OCI-LY7 (cell line): ENCODE data around the gene SETBP1. TPM values are rescaled to one million over a fixed set of nuclear protein-coding genes. Genes with fewer than 3 reads are reported as not detected.
A peak's percentile ranks its signal among the peaks of the same experiment; 100 is the strongest.

Experiments used
- BruUV-seq: library from RNA; stranded (reverse); fragments of 400-500 nt; replicated peaks from 2 replicates; lab custom pipeline; 2021; lab: Mats Ljungman, UMichigan
- CTCF ChIA-PET: fragments of 300-600 bp; sonication (Branson Sonifier 250); formaldehyde crosslinking; loops from one replicate; lab custom pipeline; 2022; ENCODE audit warnings: antibody characterized with exemption; ENCODE audit not compliant: unreplicated experiment; lab: Charles Lee
- POLR2A ChIA-PET: fragments of 300-600 bp; sonication (Branson Sonifier 250); formaldehyde crosslinking; loops from one replicate; lab custom pipeline; 2022; ENCODE audit warnings: antibody characterized with exemption; lab: Charles Lee
- DNase-seq: peaks from one replicate; pipeline ENCODE4 v3.0.0-alpha.2; 2015; ENCODE audit warnings: low spot score
- H2AFZ ChIP-seq: fragments of 200-600 bp; sonication (generic), shearing (Covaris generic); 2 replicates; pipeline ENCODE4 v1.6.1; 2014; ENCODE audit warnings: mild to moderate bottlenecking, antibody characterized with exemption, low read length, moderate library complexity
- H3K27ac ChIP-seq: fragments of 200-600 bp; sonication (generic); 2 replicates; pipeline ENCODE4 v1.5.1; 2014; ENCODE audit warnings: mixed run types, low read depth, mild to moderate bottlenecking, moderate library complexity, low read length, inconsistent platforms; ENCODE audit not compliant: poor library complexity, severe bottlenecking
- H3K36me3 ChIP-seq: fragments of 200-600 bp; sonication (generic); 2 replicates; pipeline ENCODE4 v1.6.1; 2014; ENCODE audit warnings: mild to moderate bottlenecking, antibody characterized with exemption, low read length, moderate library complexity, mixed read lengths; ENCODE audit not compliant: insufficient read depth
- H3K4me1 ChIP-seq: fragments of 200-600 bp; sonication (generic); 2 replicates; pipeline ENCODE4 v1.5.1; 2014; ENCODE audit warnings: mild to moderate bottlenecking, low read length; ENCODE audit not compliant: insufficient read depth, poor library complexity, severe bottlenecking
- H3K4me2 ChIP-seq: fragments of 200-600 bp; sonication (generic); 2 replicates; pipeline ENCODE4 v1.6.1; 2014; ENCODE audit warnings: mild to moderate bottlenecking, low read length
- H3K4me3 ChIP-seq: fragments of 200-600 bp; sonication (generic); 2 replicates; pipeline ENCODE4 v1.5.1; 2014; ENCODE audit warnings: mild to moderate bottlenecking, low read depth, low read length; ENCODE audit not compliant: poor library complexity, severe bottlenecking
- H3K79me2 ChIP-seq: fragments of 200-600 bp; sonication (generic); 2 replicates; pipeline ENCODE4 v1.6.1; 2016; ENCODE audit warnings: low read depth, mild to moderate bottlenecking, low read length, moderate library complexity, mixed read lengths; ENCODE audit not compliant: insufficient read depth
- H3K9me2 ChIP-seq: fragments of 200-600 bp; sonication (generic); 2 replicates; pipeline ENCODE4 v1.6.1; 2016; ENCODE audit warnings: mild to moderate bottlenecking, low read length, mixed read lengths; ENCODE audit not compliant: insufficient read depth
- H3K9me3 ChIP-seq: fragments of 200-600 bp; sonication (generic); 2 replicates; pipeline ENCODE4 v1.6.1; 2014; ENCODE audit warnings: mild to moderate bottlenecking, mixed run types, low read length, mixed read lengths
- H4K20me1 ChIP-seq: fragments of 200-600 bp; sonication (generic); 2 replicates; pipeline ENCODE4 v1.6.1; 2014; ENCODE audit warnings: mild to moderate bottlenecking, antibody characterized with exemption, low read length, moderate library complexity, mixed read lengths; ENCODE audit not compliant: insufficient read depth
- EZH2phosphoT487 ChIP-seq: fragments of 200-600 bp; sonication (generic); IDR thresholded peaks from 2 replicates; pipeline ENCODE4 v1.6.1; 2018; ENCODE audit warnings: low read depth, borderline replicate concordance, mild to moderate bottlenecking, mixed run types, antibody characterized with exemption, low read length, moderate library complexity, mixed read lengths
- intact Hi-C: fragments of 100-400 bp; cut with micrococcal nuclease; formaldehyde crosslinking; loops from one replicate; pipeline ENCODE4 v1.10.0; 2022; ENCODE audit not compliant: unreplicated experiment
- total RNA-seq, 2 experiments: library from RNA; depleted of rRNA in 1 of 2; stranded (reverse); fragments of >200 nt in 1 of 2; shearing (Covaris generic) in 1 of 2; gene quantifications; 2 replicates each; pipeline ENCODE4 v1.2.3, GENCODE V29; 2014 to 2022
- TF ChIP-seq, protein P1 (sequence below): fragments of 200-600 bp; sonication (generic); conservative IDR thresholded peaks from 2 replicates; pipeline ENCODE4 v1.5.1; 2014; ENCODE audit warnings: mild to moderate bottlenecking, antibody characterized with exemption, low read length, moderate library complexity, mixed read lengths

Gene SETBP1
- total RNA-seq, 2 experiments from 2014 or later = 2.6 to 9.1 TPM

GRCh38 chr18:44673256-44673880 is 7.3 kb upstream of the SETBP1 start:
- no peak for DNase-seq
- Histone ChIP-seq H3K27ac (no peak overlapping the region), H3K79me2 (no peaks in the 10 kb centered on the region), H4K20me1 (no peaks in the 10 kb centered on the region), H2AFZ (no peak overlapping the region), H3K4me3 (no peak overlapping the region), H3K9me2 (no peaks in the 10 kb centered on the region), H3K4me1 (peaks cover 7% of the 10 kb centered on the region), H3K9me3 (no peaks in the 10 kb centered on the region), H3K36me3 (no peaks in the 10 kb centered on the region), H3K4me2 (no peak overlapping the region)
- ChIA-PET CTCF (no interaction called here), POLR2A (no interaction called here)
- TF ChIP-seq, protein P1, sequence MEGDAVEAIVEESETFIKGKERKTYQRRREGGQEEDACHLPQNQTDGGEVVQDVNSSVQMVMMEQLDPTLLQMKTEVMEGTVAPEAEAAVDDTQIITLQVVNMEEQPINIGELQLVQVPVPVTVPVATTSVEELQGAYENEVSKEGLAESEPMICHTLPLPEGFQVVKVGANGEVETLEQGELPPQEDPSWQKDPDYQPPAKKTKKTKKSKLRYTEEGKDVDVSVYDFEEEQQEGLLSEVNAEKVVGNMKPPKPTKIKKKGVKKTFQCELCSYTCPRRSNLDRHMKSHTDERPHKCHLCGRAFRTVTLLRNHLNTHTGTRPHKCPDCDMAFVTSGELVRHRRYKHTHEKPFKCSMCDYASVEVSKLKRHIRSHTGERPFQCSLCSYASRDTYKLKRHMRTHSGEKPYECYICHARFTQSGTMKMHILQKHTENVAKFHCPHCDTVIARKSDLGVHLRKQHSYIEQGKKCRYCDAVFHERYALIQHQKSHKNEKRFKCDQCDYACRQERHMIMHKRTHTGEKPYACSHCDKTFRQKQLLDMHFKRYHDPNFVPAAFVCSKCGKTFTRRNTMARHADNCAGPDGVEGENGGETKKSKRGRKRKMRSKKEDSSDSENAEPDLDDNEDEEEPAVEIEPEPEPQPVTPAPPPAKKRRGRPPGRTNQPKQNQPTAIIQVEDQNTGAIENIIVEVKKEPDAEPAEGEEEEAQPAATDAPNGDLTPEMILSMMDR = no peak
- TF ChIP-seq EZH2phosphoT487 = no peak
- intact Hi-C loops = loop anchor here (10.0 kb wide), 1 partner anchor 221 kb away; no protein-coding TSS in a partner anchor
- BruUV-seq = no TSS peak

- Histone ChIP-seq H3K79me2 (no peaks in the 10 kb centered on the region), H3K4me3 (no peak overlapping the region), H3K27ac (no peak overlapping the region), H2AFZ (no peak overlapping the region), H3K4me2 (no peak overlapping the region), H3K9me3 (no peaks in the 10 kb centered on the region), H4K20me1 (no peaks in the 10 kb centered on the region), H3K9me2 (no peaks in the 10 kb centered on the region), H3K36me3 (no peaks in the 10 kb centered on the region), H3K4me1 (peaks cover 31% of the 10 kb centered on the region)
- no TSS peak for BruUV-seq
- TF ChIP-seq, protein P1 = no peak
- no peak for TF ChIP-seq EZH2phosphoT487
- intact Hi-C loops = loop anchor here (2.0 to 10.0 kb wide), 3 partner anchors 159 to 535 kb away; no protein-coding TSS in a partner anchor
- CTCF ChIA-PET = no interaction called here
- POLR2A ChIA-PET = no interaction called here
- DNase-seq = no peak
Observed at GRCh38 chr18:44677933-44678332, 2.8 kb upstream of the SETBP1 start.

GRCh38 chr18:44678725-44679055 is 2.0 kb upstream of the SETBP1 start:
- Histone ChIP-seq H3K27ac (no peak overlapping the region), H3K4me3 (peak overlapping the region; percentile 70), H3K9me3 (no peaks in the 10 kb centered on the region), H3K4me1 (peaks cover 34% of the 10 kb centered on the region), H4K20me1 (no peaks in the 10 kb centered on the region), H3K79me2 (no peaks in the 10 kb centered on the region), H3K36me3 (no peaks in the 10 kb centered on the region), H2AFZ (peak overlapping the region; percentile 64), H3K4me2 (peak overlapping the region; percentile 51), H3K9me2 (no peaks in the 10 kb centered on the region)
- POLR2A ChIA-PET = interaction anchor here (0.6 kb wide), 2 partner anchors 79 to 120 kb away, joined by 3 read pairs; no protein-coding TSS in a partner anchor
- no TSS peak for BruUV-seq
- DNase-seq = no peak
- no peak for TF ChIP-seq EZH2phosphoT487
- intact Hi-C loops = loop anchor here (1.0 to 10.0 kb wide), 4 partner anchors 159 to 534 kb away; no protein-coding TSS in a partner anchor
- CTCF ChIA-PET = interaction anchor here (0.5 kb wide), 1 partner anchor 160 kb away, joined by 3 read pairs; no protein-coding TSS in a partner anchor
